Nephron progenitor cell (in vitro differentiated cells): ENCODE results near the gene CAMP.
"Not testable (repeated sequence)": the region's sequence is repeated elsewhere in the genome, so short reads cannot be mapped to it uniquely, and the experiment has no call there.

ENCODE experiments used
- DNase-seq: peaks from one replicate; pipeline ENCODE4 v3.0.0; 2021
- H3K27ac Mint-ChIP-seq: 2 replicates; pipeline ENCODE4 v1.8.0; 2021; ENCODE audit warnings: mild to moderate bottlenecking, moderate library complexity, mixed read lengths
- H3K27me3 Mint-ChIP-seq: 2 replicates; pipeline ENCODE4 v1.8.0; 2021; ENCODE audit warnings: mild to moderate bottlenecking, low read depth, mixed read lengths; ENCODE audit not compliant: poor library complexity
- H3K36me3 Mint-ChIP-seq: 2 replicates; pipeline ENCODE4 v1.8.0; 2021; ENCODE audit warnings: low read depth, mixed read lengths
- H3K4me1 Mint-ChIP-seq: 2 replicates; pipeline ENCODE4 v1.8.0; 2021; ENCODE audit warnings: mixed read lengths
- H3K4me3 Mint-ChIP-seq: 2 replicates; pipeline ENCODE4 v1.8.0; 2021; ENCODE audit warnings: mild to moderate bottlenecking, moderate library complexity, mixed read lengths
- H3K9me3 Mint-ChIP-seq: 2 replicates; pipeline ENCODE4 v1.8.0; 2021; ENCODE audit warnings: mild to moderate bottlenecking, moderate library complexity, mixed read lengths
- CTCF ChIP-seq: fragments of 200-600 bp; sonication (generic); IDR thresholded peaks from 2 replicates; pipeline ENCODE4 v1.5.0; 2021; ENCODE audit warnings: antibody characterized with exemption

Gene CAMP

GRCh38 chr3:48208076-48208475, 15.2 kb upstream of the CAMP start:
- Mint-ChIP-seq H3K27ac (no peak overlapping the region), H3K9me3 (peaks cover 15% of the 10 kb centered on the region), H3K36me3 (peaks cover 6% of the 10 kb centered on the region), H3K4me1 (no peaks in the 10 kb centered on the region), H3K27me3 (peaks cover 8% of the 10 kb centered on the region), H3K4me3 (no peak overlapping the region)
- TF ChIP-seq CTCF = no peak
- no peak for DNase-seq

DNA sequence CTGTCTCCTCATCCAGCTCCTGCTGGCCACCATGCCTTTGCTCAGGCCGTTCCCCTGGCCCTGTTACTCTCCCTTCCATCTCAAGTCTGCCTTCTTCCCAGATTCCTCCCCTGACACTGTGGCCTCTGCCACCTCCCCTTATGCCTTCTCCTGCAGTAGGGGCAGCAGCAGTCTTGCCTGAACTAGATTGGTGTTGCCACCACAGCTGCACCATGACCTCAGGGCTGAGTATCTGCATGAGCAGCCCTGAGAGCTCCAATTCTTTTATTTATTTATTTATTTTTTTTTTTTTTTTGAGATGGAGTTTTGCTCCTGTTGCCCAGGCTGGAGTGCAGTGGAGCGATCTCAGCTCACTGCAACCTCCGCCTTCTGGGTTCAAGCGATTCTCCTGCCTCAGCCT, 13.8 kb upstream of the CAMP start:
- H3K4me3 Mint-ChIP-seq = no peak overlapping the region
- H3K9me3 Mint-ChIP-seq = peaks cover 15% of the 10 kb centered on the region
- no peak overlapping the region for H3K27ac Mint-ChIP-seq
- H3K4me1 Mint-ChIP-seq = no peaks in the 10 kb centered on the region
- TF ChIP-seq CTCF = no peak
- H3K36me3 Mint-ChIP-seq = peaks cover 6% of the 10 kb centered on the region
- H3K27me3 Mint-ChIP-seq = peaks cover 8% of the 10 kb centered on the region
- DNase-seq = no peak

DNA sequence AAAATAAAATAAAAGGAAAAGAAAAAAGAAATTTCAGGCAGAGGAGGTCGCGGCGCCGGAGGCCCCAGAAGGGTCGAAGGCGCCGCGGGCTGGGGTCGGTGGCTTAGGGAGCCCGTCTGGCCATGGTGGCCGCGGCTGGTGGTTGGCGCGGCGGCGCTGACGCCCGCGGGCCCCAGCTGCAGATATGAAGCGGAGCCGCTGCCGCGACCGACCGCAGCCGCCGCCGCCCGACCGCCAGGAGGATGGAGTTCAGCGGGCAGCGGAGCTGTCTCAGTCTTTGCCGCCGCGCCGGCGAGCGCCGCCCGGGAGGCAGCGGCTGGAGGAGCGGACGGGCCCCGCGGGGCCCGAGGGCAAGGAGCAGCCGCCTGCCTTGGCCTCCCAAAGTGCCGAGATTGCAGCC, 12.8 kb upstream of the CAMP start:
- not testable (repeated sequence) for DNase-seq, H3K36me3 Mint-ChIP-seq, H3K4me3 Mint-ChIP-seq, H3K4me1 Mint-ChIP-seq, H3K27ac Mint-ChIP-seq
- Mint-ChIP-seq H3K9me3 (peaks cover 15% of the 10 kb centered on the region), H3K27me3 (peaks cover 14% of the 10 kb centered on the region)

GRCh38 chr3:48211776-48212175, 11.5 kb upstream of the CAMP start:
- not testable (repeated sequence) for H3K27ac Mint-ChIP-seq, H3K4me1 Mint-ChIP-seq, DNase-seq, H3K36me3 Mint-ChIP-seq, H3K4me3 Mint-ChIP-seq
- Mint-ChIP-seq H3K27me3 (peaks cover 24% of the 10 kb centered on the region), H3K9me3 (peaks cover 15% of the 10 kb centered on the region)

- no peak overlapping the region for H3K27ac Mint-ChIP-seq
- no peaks in the 10 kb centered on the region for H3K4me1 Mint-ChIP-seq
- no peak for TF ChIP-seq CTCF
- H3K36me3 Mint-ChIP-seq = peaks cover 6% of the 10 kb centered on the region
- DNase-seq = no peak
- no peak overlapping the region for H3K4me3 Mint-ChIP-seq
- H3K27me3 Mint-ChIP-seq = peaks cover 27% of the 10 kb centered on the region
- peaks cover 10% of the 10 kb centered on the region for H3K9me3 Mint-ChIP-seq
These were observed 9.1 kb upstream of the CAMP start for GRCh38 chr3:48214225-48214624.

GRCh38 chr3:48215019-48215418, 8.3 kb upstream of the CAMP start:
- DNase-seq = no peak
- Mint-ChIP-seq H3K27me3 (peaks cover 33% of the 10 kb centered on the region), H3K36me3 (peaks cover 3% of the 10 kb centered on the region), H3K4me1 (no peaks in the 10 kb centered on the region), H3K4me3 (no peak overlapping the region), H3K27ac (no peak overlapping the region), H3K9me3 (peaks cover 3% of the 10 kb centered on the region)
- no peak for TF ChIP-seq CTCF

GRCh38 chr3:48215466-48215865, 7.8 kb upstream of the CAMP start:
- no peak overlapping the region for H3K27ac Mint-ChIP-seq
- H3K4me3 Mint-ChIP-seq = no peak overlapping the region
- H3K36me3 Mint-ChIP-seq = no peaks in the 10 kb centered on the region
- no peaks in the 10 kb centered on the region for H3K4me1 Mint-ChIP-seq
- peaks cover 33% of the 10 kb centered on the region for H3K27me3 Mint-ChIP-seq
- DNase-seq = no peak
- no peak for TF ChIP-seq CTCF
- no peaks in the 10 kb centered on the region for H3K9me3 Mint-ChIP-seq
